CD4-positive, alpha-beta T cell (primary cell): ENCODE measurements around the gene LRIT2. TPM values are rescaled to one million over a fixed set of nuclear protein-coding genes. Genes with fewer than 3 reads are reported as not detected.

Experiments used
- ATAC-seq: fragments of 200-7000 bp; cut with Tn5 transposase; one replicate; pipeline ENCODE4 v1.10.0; 2022; ENCODE audit warnings: mild to moderate bottlenecking; ENCODE audit not compliant: poor library complexity
- CTCF ChIA-PET: fragments of 350-600 bp; sonication (Branson Sonifier 250); formaldehyde crosslinking; loops from one replicate; lab custom pipeline; 2021; ENCODE audit warnings: antibody characterized with exemption, inconsistent platforms; lab: Charles Lee
- POLR2A ChIA-PET: fragments of 350-600 bp; sonication (Branson Sonifier 250); formaldehyde crosslinking; loops from one replicate; lab custom pipeline; 2021; ENCODE audit warnings: antibody characterized with exemption, inconsistent platforms; lab: Charles Lee
- DNase-seq, 14 experiments: peaks; one replicate each; pipeline ENCODE4 v3.0.0-alpha.2; 2013 to 2020; ENCODE audit warnings: mixed read lengths in 2 of 14
- H3K27ac ChIP-seq, 2 donors: one replicate each; pipeline versions ENCODE4 v1.5.1 to v1.7.0; 2013; ENCODE audit warnings: low read length in 2 of 2, low read depth in 1 of 2, mild to moderate bottlenecking in 1 of 2
- H3K27me3 ChIP-seq, 2 experiments: 1 replicate in 1 of 2; 2 replicates in 1 of 2; pipeline versions ENCODE4 v1.6.1 to v1.7.0; 2013; ENCODE audit warnings: low read length in 2 of 2, control low read depth in 1 of 2, mild to moderate bottlenecking in 1 of 2, moderate library complexity in 1 of 2; ENCODE audit not compliant: insufficient read depth in 2 of 2, control insufficient read depth in 1 of 2
- H3K36me3 ChIP-seq: one replicate; pipeline ENCODE4 v1.6.1; 2013; ENCODE audit warnings: low read length, control low read depth; ENCODE audit not compliant: insufficient read depth
- H3K4me1 ChIP-seq: one replicate; pipeline ENCODE4 v1.6.1; 2013; ENCODE audit warnings: low read length, control low read depth; ENCODE audit not compliant: insufficient read depth
- H3K4me3 ChIP-seq: one replicate; pipeline ENCODE4 v1.5.1; 2013; ENCODE audit warnings: mild to moderate bottlenecking, low read length, moderate library complexity
- H3K9me3 ChIP-seq, 2 experiments: 1 replicate in 1 of 2; 2 replicates in 1 of 2; pipeline versions ENCODE4 v1.6.1 to v1.7.0; 2013; ENCODE audit warnings: low read length in 2 of 2, mild to moderate bottlenecking in 2 of 2, control low read depth in 1 of 2, moderate library complexity in 1 of 2; ENCODE audit not compliant: control insufficient read depth in 1 of 2, insufficient read depth in 1 of 2
- H3K27ac Mint-ChIP-seq: one replicate; pipeline ENCODE4 v1.8.0; 2020; ENCODE audit warnings: mixed read lengths
- H3K27me3 Mint-ChIP-seq: one replicate; pipeline ENCODE4 v1.8.0; 2021; ENCODE audit warnings: mixed read lengths
- H3K36me3 Mint-ChIP-seq: one replicate; pipeline ENCODE4 v1.8.0; 2021; ENCODE audit warnings: low read depth, mixed read lengths
- H3K4me1 Mint-ChIP-seq: one replicate; pipeline ENCODE4 v1.8.0; 2021; ENCODE audit warnings: low read depth, mixed read lengths
- H3K4me3 Mint-ChIP-seq: one replicate; pipeline ENCODE4 v1.8.0; 2020; ENCODE audit warnings: mild to moderate bottlenecking, mixed read lengths
- H3K9me3 Mint-ChIP-seq: one replicate; pipeline ENCODE4 v1.8.0; 2020; ENCODE audit warnings: mixed read lengths
- CTCF ChIP-seq: fragments of 200-600 bp; IDR thresholded peaks from one replicate; pipeline ENCODE4 v1.8.0; 2022; ENCODE audit warnings: antibody characterized with exemption, mild to moderate bottlenecking
- intact Hi-C, 2 experiments: fragments of 100-400 bp; cut with DNase I in 1 of 2; cut with micrococcal nuclease in 1 of 2; formaldehyde crosslinking; loops; one replicate each; pipeline versions ENCODE4 v1.15.1 to v1.9.0; 2023 to 2025; cut with DNase I, micrococcal nuclease
- total RNA-seq, 174 experiments: library from RNA in 2 of 174; stranded (reverse) in 2 of 174; gene quantifications; one replicate each; pipeline ENCODE4 v1.2.3 and lab custom pipeline; 2021 to 2026

LRIT2 gene
- total RNA-seq, 2 experiments from 2014 or later = not detected

GRCh38 chr10:84233940-84234339 lies 8.6 kb upstream of the LRIT2 start:
- no peak for ATAC-seq
- ChIA-PET POLR2A (no interaction called here), CTCF (no interaction called here)
- H3K27ac ChIP-seq = no peak overlapping the region
- H3K27ac Mint-ChIP-seq = no peak overlapping the region
- no peaks in the 10 kb centered on the region for H3K36me3 Mint-ChIP-seq
- H3K27me3 ChIP-seq = peaks cover 0 to 10% of the 10 kb centered on the region in 2 experiments
- no peaks in the 10 kb centered on the region for H3K36me3 ChIP-seq
- H3K4me3 Mint-ChIP-seq = no peak overlapping the region
- no peaks in the 10 kb centered on the region for H3K4me1 Mint-ChIP-seq
- peaks cover 0 to 8% of the 10 kb centered on the region in 2 experiments for H3K9me3 ChIP-seq
- no peak for TF ChIP-seq CTCF
- H3K9me3 Mint-ChIP-seq = no peaks in the 10 kb centered on the region
- intact Hi-C loops = no loop called here
- DNase-seq = no peak
- peaks cover 33% of the 10 kb centered on the region for H3K27me3 Mint-ChIP-seq
- no peak overlapping the region for H3K4me3 ChIP-seq
- H3K4me1 ChIP-seq = no peaks in the 10 kb centered on the region

DNA sequence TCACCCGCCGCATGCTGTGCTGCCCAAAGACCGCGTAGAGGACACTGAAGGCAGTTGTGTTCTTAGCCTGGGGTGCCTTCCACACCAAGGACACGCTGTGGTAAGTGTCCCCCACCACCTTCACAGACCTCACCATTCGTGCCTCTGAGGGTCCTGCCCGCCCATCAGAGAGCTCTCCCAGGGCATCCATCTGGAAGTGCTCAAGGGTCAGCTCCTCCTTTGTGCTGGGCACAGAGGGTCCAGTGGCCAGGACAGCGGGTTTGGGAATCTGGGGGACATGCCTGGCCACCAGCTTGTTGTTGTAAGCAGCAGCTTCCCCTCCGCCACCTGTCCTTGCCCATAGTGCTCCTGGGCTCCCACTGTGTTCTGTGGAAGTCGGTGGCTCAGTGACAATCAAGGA lies 7.0 kb upstream of the LRIT2 start:
- peaks cover 42% of the 10 kb centered on the region for H3K27me3 Mint-ChIP-seq
- Histone ChIP-seq H3K36me3 (no peaks in the 10 kb centered on the region), H3K27ac (no peak overlapping the region), H3K4me3 (no peak overlapping the region), H3K4me1 (no peaks in the 10 kb centered on the region), H3K9me3 (peaks cover 0 to 8% of the 10 kb centered on the region in 2 experiments), H3K27me3 (peaks cover 0 to 10% of the 10 kb centered on the region in 2 experiments)
- no peak for TF ChIP-seq CTCF
- POLR2A ChIA-PET = no interaction called here
- CTCF ChIA-PET = no interaction called here
- H3K27ac Mint-ChIP-seq = no peak overlapping the region
- intact Hi-C loops = no loop called here
- no peak overlapping the region for H3K4me3 Mint-ChIP-seq
- no peaks in the 10 kb centered on the region for H3K36me3 Mint-ChIP-seq
- H3K4me1 Mint-ChIP-seq = no peaks in the 10 kb centered on the region
- H3K9me3 Mint-ChIP-seq = no peaks in the 10 kb centered on the region
- no peak for ATAC-seq
- DNase-seq = no peak

DNA sequence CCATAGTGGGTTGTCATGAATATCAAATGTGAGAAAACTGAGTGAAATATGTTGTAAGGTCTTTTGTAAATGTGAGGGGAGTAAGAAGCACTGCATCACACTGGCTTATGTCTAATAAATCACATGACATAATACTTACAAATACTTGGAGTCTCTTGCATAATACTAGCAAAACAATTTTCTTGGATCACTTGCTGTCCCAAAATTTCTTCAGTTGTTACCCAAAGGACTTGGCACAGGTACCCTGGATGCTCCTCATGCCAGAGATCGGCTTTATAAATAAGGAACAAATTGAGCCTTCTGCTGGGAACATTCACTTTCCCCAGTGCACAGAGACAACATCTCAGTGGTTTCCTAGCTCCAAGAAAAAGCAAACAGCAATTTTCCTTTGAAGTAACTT lies 5.0 kb upstream of the LRIT2 start:
- peaks cover 0 to 5% of the 10 kb centered on the region in 2 experiments for H3K9me3 ChIP-seq
- H3K36me3 ChIP-seq = no peaks in the 10 kb centered on the region
- peaks cover 0 to 10% of the 10 kb centered on the region in 2 experiments for H3K27me3 ChIP-seq
- TF ChIP-seq CTCF = no peak
- H3K27ac Mint-ChIP-seq = no peak overlapping the region
- H3K27me3 Mint-ChIP-seq = peaks cover 42% of the 10 kb centered on the region
- DNase-seq (no peak), ATAC-seq (no peak)
- no peak overlapping the region for H3K4me3 Mint-ChIP-seq
- intact Hi-C loops = no loop called here
- H3K4me1 Mint-ChIP-seq = no peaks in the 10 kb centered on the region
- no peaks in the 10 kb centered on the region for H3K4me1 ChIP-seq
- POLR2A ChIA-PET = no interaction called here
- no peak overlapping the region for H3K4me3 ChIP-seq
- H3K36me3 Mint-ChIP-seq = no peaks in the 10 kb centered on the region
- H3K27ac ChIP-seq = no peak overlapping the region
- no peaks in the 10 kb centered on the region for H3K9me3 Mint-ChIP-seq
- CTCF ChIA-PET = no interaction called here
